SK-N-SH treated with all-trans-retinoic acid at 6 μM for 48 hours (cell line): ENCODE data around the gene CTNNA3.

Experiments used
- ATAC-seq: fragments of 200-7000 bp; cut with Tn5 transposase; 3 replicates; pipeline ENCODE4 v1.9.1; 2020; ENCODE audit warnings: mild to moderate bottlenecking, moderate library complexity
- ARNTL ChIP-seq: fragments of 450-650 bp; formaldehyde crosslinking; IDR thresholded peaks from 2 replicates; pipeline ENCODE4 v1.5.0; 2020; ENCODE audit warnings: low read depth, mild to moderate bottlenecking, moderate library complexity, borderline replicate concordance
- BACH2 ChIP-seq: fragments of 250-450 bp; sonication (Bioruptor Pico); IDR thresholded peaks from 2 replicates; pipeline ENCODE4 v1.9.0; 2021; ENCODE audit warnings: mild to moderate bottlenecking, borderline replicate concordance
- CSDC2 ChIP-seq: fragments of 250-450 bp; sonication (Bioruptor Pico); IDR thresholded peaks from 2 replicates; pipeline ENCODE4 v1.5.0; 2020; ENCODE audit warnings: mild to moderate bottlenecking, moderate library complexity
- ESRRG ChIP-seq: fragments of 250-450 bp; sonication (Bioruptor Pico); IDR thresholded peaks from 2 replicates; pipeline ENCODE4 v1.6.1; 2021; ENCODE audit warnings: mild to moderate bottlenecking
- GLIS3 ChIP-seq: fragments of 250-450 bp; sonication (Bioruptor Pico); IDR thresholded peaks from 2 replicates; pipeline ENCODE4 v1.5.0; 2020; ENCODE audit warnings: mild to moderate bottlenecking, moderate library complexity
- OSR1 ChIP-seq: fragments of 250-450 bp; sonication (Bioruptor Pico); IDR thresholded peaks from 2 replicates; pipeline ENCODE4 v1.8.0; 2022; ENCODE audit warnings: moderate library complexity, mild to moderate bottlenecking, inconsistent platforms
- RARB ChIP-seq: fragments of 250-450 bp; sonication (Bioruptor Pico); IDR thresholded peaks from 2 replicates; pipeline ENCODE4 v1.8.0; 2021; ENCODE audit warnings: mild to moderate bottlenecking, moderate library complexity
- TCF4 ChIP-seq: fragments of 250-450 bp; sonication (Bioruptor Pico); IDR thresholded peaks from 2 replicates; pipeline ENCODE4 v1.8.0; 2021; ENCODE audit warnings: mild to moderate bottlenecking, moderate library complexity, borderline replicate concordance
- TOX ChIP-seq: fragments of 250-450 bp; sonication (Bioruptor Pico); IDR thresholded peaks from 2 replicates; pipeline ENCODE4 v1.8.0; 2021; ENCODE audit warnings: mild to moderate bottlenecking, moderate library complexity, borderline replicate concordance
- ZC3H10 ChIP-seq: fragments of 250-450 bp; sonication (Bioruptor Pico); IDR thresholded peaks from 2 replicates; pipeline ENCODE4 v1.5.1; 2021; ENCODE audit warnings: mild to moderate bottlenecking, moderate library complexity
- ZFP30 ChIP-seq: fragments of 450-650 bp; formaldehyde crosslinking; IDR thresholded peaks from 2 replicates; pipeline ENCODE4 v1.5.0; 2022; ENCODE audit warnings: mild to moderate bottlenecking, moderate library complexity
- ZNF565 ChIP-seq: fragments of 450-650 bp; formaldehyde crosslinking; conservative IDR thresholded peaks from 2 replicates; pipeline ENCODE4 v1.5.0; 2020; ENCODE audit warnings: low read depth, mild to moderate bottlenecking, moderate library complexity
- ZNF8 ChIP-seq: fragments of 450-650 bp; formaldehyde crosslinking; IDR thresholded peaks from 2 replicates; pipeline ENCODE4 v1.5.0; 2020; ENCODE audit warnings: mild to moderate bottlenecking, moderate library complexity
- TF ChIP-seq, protein P1 (sequence below): fragments of 250-450 bp; sonication (Bioruptor Pico); IDR thresholded peaks from 2 replicates; pipeline ENCODE4 v1.5.1; 2020; ENCODE audit warnings: low read depth, mild to moderate bottlenecking, moderate library complexity
- TF ChIP-seq, protein P2 (sequence below): fragments of 250-450 bp; sonication (Bioruptor Pico); IDR thresholded peaks from 2 replicates; pipeline ENCODE4 v1.5.0; 2020; ENCODE audit warnings: mild to moderate bottlenecking, moderate library complexity
- TF ChIP-seq, protein P3 (sequence below): fragments of 250-450 bp; sonication (Bioruptor Pico); IDR thresholded peaks from 2 replicates; pipeline ENCODE4 v1.8.0; 2020; ENCODE audit warnings: mild to moderate bottlenecking, moderate library complexity, borderline replicate concordance
- TF ChIP-seq, protein P4 (sequence below): fragments of 250-450 bp; sonication (Bioruptor Pico); IDR thresholded peaks from 2 replicates; pipeline ENCODE4 v1.5.1; 2021; ENCODE audit warnings: mild to moderate bottlenecking, moderate library complexity

The CTNNA3 gene

DNA sequence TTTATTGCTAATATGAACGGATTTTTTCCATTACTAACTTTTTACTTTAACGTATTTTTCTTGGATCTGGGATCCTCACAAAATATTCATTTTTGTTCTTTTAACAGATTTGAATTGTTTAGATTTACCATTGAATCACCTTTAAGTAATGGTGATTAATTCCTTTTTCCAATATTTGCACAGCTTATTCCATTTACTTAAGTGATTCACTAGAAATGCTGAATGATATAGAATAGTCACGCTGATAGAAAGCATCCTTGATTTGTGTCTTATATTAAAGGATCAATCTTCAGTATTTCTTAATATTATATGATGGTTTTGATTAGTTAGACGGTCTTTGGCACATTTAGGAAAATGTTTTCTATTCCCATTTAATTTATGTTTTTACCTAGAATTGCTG is 886.6 kb downstream of the CTNNA3 start:
- no peak for ATAC-seq
- TF ChIP-seq ESRRG (CRISPR knock-in tag) (no peak), RARB (CRISPR knock-in tag) (no peak), GLIS3 (CRISPR knock-in tag) (no peak), ZNF8 (CRISPR knock-in tag) (no peak), BACH2 (CRISPR knock-in tag) (no peak), TOX (CRISPR knock-in tag) (no peak), ARNTL (CRISPR knock-in tag) (no peak)
- TF ChIP-seq, protein P1, sequence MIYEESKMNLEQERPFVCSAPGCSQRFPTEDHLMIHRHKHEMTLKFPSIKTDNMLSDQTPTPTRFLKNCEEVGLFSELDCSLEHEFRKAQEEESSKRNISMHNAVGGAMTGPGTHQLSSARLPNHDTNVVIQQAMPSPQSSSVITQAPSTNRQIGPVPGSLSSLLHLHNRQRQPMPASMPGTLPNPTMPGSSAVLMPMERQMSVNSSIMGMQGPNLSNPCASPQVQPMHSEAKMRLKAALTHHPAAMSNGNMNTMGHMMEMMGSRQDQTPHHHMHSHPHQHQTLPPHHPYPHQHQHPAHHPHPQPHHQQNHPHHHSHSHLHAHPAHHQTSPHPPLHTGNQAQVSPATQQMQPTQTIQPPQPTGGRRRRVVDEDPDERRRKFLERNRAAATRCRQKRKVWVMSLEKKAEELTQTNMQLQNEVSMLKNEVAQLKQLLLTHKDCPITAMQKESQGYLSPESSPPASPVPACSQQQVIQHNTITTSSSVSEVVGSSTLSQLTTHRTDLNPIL (CRISPR knock-in tag) = no peak
- TF ChIP-seq, protein P2, sequence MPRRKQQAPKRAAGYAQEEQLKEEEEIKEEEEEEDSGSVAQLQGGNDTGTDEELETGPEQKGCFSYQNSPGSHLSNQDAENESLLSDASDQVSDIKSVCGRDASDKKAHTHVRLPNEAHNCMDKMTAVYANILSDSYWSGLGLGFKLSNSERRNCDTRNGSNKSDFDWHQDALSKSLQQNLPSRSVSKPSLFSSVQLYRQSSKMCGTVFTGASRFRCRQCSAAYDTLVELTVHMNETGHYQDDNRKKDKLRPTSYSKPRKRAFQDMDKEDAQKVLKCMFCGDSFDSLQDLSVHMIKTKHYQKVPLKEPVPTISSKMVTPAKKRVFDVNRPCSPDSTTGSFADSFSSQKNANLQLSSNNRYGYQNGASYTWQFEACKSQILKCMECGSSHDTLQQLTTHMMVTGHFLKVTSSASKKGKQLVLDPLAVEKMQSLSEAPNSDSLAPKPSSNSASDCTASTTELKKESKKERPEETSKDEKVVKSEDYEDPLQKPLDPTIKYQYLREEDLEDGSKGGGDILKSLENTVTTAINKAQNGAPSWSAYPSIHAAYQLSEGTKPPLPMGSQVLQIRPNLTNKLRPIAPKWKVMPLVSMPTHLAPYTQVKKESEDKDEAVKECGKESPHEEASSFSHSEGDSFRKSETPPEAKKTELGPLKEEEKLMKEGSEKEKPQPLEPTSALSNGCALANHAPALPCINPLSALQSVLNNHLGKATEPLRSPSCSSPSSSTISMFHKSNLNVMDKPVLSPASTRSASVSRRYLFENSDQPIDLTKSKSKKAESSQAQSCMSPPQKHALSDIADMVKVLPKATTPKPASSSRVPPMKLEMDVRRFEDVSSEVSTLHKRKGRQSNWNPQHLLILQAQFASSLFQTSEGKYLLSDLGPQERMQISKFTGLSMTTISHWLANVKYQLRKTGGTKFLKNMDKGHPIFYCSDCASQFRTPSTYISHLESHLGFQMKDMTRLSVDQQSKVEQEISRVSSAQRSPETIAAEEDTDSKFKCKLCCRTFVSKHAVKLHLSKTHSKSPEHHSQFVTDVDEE = no peak

DNA sequence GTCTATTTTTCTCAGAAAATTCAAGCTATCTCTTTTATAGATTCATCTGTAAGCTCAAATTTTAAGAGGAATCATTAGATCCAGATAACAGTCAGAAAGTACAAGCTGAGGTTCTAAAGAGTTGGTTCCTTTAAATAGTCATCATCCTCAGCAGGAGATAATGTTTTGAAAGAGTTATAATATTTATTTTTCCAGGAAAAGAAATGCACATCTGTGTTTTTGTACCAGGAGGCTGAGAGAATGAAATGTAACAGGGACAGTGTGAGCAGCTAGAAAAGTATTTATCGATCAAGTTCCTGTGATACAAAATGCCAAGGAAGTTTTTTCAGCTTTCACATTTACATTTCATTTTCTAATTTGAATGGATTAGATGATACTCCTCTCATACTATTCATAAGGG is 890.4 kb downstream of the CTNNA3 start:
- ATAC-seq = no peak
- TF ChIP-seq, protein P1 (CRISPR knock-in tag) = no peak
- no peak for TF ChIP-seq OSR1
- TF ChIP-seq CSDC2 (CRISPR knock-in tag) = no peak
- TF ChIP-seq ZFP30 (CRISPR knock-in tag) = no peak
- no peak for TF ChIP-seq ZNF8 (CRISPR knock-in tag)

DNA sequence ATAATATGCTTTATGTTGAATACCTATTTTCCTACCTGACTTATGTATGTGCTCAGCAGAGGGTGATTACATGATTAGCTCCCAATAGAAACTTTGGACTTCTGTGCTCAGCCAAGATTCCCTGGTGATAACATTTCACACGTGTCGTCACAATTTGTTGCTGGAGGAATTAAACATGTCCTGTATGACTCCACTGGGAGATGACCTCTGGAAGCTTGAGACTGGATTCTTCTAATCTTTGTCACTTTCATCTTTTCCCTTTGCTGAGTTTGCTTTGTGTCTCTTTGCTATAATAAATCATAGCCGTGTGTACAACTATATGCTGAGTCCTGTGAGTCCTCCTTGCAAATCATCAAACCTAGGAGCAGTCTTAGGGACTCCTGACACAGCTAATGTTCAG is 891.0 kb downstream of the CTNNA3 start:
- no peak for TF ChIP-seq ZC3H10
- no peak for TF ChIP-seq BACH2 (CRISPR knock-in tag)
- no peak for TF ChIP-seq ZNF565 (CRISPR knock-in tag)
- TF ChIP-seq ZFP30 (CRISPR knock-in tag) = no peak
- no peak for TF ChIP-seq OSR1
- TF ChIP-seq GLIS3 (CRISPR knock-in tag) = no peak
- TF ChIP-seq, protein P1 (CRISPR knock-in tag) = no peak
- ATAC-seq = no peak

DNA sequence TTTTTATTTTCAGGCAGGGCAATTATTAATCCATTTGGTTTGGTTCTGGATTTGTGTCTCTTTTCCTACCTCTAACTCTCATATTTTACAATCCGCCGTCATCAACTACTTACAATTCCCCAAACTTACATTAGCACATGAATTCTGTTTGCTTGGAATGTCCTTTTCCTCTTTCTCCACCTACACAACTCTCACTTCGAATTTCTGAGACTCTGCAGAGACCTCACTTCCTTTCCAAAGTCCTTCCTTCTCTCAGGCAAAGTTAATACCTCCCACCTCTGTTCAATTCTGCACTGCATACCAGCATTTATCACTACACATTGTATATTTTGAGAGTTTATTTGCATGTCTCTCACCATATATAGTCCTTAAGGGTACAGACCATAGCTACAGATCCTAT is 892.8 kb downstream of the CTNNA3 start:
- no peak for ATAC-seq
- TF ChIP-seq CSDC2 (CRISPR knock-in tag) (no peak), ZNF565 (CRISPR knock-in tag) (no peak), GLIS3 (CRISPR knock-in tag) (no peak), TCF4 (CRISPR knock-in tag) (no peak), OSR1 (no peak), BACH2 (CRISPR knock-in tag) (no peak)
- TF ChIP-seq, protein P1 (CRISPR knock-in tag) = no peak
- TF ChIP-seq, protein P3, sequence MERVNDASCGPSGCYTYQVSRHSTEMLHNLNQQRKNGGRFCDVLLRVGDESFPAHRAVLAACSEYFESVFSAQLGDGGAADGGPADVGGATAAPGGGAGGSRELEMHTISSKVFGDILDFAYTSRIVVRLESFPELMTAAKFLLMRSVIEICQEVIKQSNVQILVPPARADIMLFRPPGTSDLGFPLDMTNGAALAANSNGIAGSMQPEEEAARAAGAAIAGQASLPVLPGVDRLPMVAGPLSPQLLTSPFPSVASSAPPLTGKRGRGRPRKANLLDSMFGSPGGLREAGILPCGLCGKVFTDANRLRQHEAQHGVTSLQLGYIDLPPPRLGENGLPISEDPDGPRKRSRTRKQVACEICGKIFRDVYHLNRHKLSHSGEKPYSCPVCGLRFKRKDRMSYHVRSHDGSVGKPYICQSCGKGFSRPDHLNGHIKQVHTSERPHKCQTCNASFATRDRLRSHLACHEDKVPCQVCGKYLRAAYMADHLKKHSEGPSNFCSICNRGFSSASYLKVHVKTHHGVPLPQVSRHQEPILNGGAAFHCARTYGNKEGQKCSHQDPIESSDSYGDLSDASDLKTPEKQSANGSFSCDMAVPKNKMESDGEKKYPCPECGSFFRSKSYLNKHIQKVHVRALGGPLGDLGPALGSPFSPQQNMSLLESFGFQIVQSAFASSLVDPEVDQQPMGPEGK (CRISPR knock-in tag) = no peak
- TF ChIP-seq, protein P4, sequence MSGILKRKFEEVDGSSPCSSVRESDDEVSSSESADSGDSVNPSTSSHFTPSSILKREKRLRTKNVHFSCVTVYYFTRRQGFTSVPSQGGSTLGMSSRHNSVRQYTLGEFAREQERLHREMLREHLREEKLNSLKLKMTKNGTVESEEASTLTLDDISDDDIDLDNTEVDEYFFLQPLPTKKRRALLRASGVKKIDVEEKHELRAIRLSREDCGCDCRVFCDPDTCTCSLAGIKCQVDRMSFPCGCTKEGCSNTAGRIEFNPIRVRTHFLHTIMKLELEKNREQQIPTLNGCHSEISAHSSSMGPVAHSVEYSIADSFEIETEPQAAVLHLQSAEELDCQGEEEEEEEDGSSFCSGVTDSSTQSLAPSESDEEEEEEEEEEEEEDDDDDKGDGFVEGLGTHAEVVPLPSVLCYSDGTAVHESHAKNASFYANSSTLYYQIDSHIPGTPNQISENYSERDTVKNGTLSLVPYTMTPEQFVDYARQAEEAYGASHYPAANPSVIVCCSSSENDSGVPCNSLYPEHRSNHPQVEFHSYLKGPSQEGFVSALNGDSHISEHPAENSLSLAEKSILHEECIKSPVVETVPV = no peak
